Common myeloid progenitor, CD34-positive (primary cell): ENCODE measurements around the gene TRPM2.

Source experiments
- CTCF ChIA-PET: fragments of 350-600 bp; sonication (Branson Sonifier 250); formaldehyde crosslinking; loops from one replicate; lab custom pipeline; 2021; ENCODE audit warnings: antibody characterized with exemption; lab: Charles Lee
- POLR2A ChIA-PET: fragments of 350-600 bp; sonication (Branson Sonifier 250); formaldehyde crosslinking; loops from one replicate; lab custom pipeline; 2021; ENCODE audit warnings: antibody characterized with exemption; lab: Charles Lee
- DNase-seq, 3 donors: peaks; one replicate each; pipeline versions ENCODE4 v3.0.0 to v3.0.0-alpha.2; 2013
- H3K27ac ChIP-seq, 2 experiments: 1 replicate in 1 of 2; 2 replicates in 1 of 2; pipeline ENCODE4 v1.7.0; 2013; ENCODE audit warnings: inconsistent platforms in 2 of 2, low read length in 2 of 2, mild to moderate bottlenecking in 2 of 2, low read depth in 1 of 2, moderate library complexity in 1 of 2; ENCODE audit not compliant: severe bottlenecking in 2 of 2, insufficient read depth in 1 of 2, poor library complexity in 1 of 2
- H3K27me3 ChIP-seq, 5 experiments: replicated peaks in 2 of 5; 1 replicate in 3 of 5; 2 replicates in 2 of 5; pipeline versions ENCODE4 v1.6.1 to v1.7.0; 2013; ENCODE audit warnings: low read length in 4 of 5, mild to moderate bottlenecking in 2 of 5, moderate library complexity in 2 of 5, inconsistent platforms in 1 of 5; ENCODE audit not compliant: insufficient read depth in 5 of 5, control insufficient read depth in 4 of 5
- H3K36me3 ChIP-seq, 4 experiments: 1 replicate in 2 of 4; 2 replicates in 2 of 4; pipeline versions ENCODE4 v1.6.1 to v1.7.0; 2013; ENCODE audit warnings: low read length in 3 of 4, control low read depth in 1 of 4, mild to moderate bottlenecking in 1 of 4; ENCODE audit not compliant: control insufficient read depth in 4 of 4, insufficient read depth in 4 of 4
- H3K4me1 ChIP-seq, 4 experiments: 1 replicate in 3 of 4; 2 replicates in 1 of 4; pipeline versions ENCODE4 v1.6.1 to v1.7.1; 2013; ENCODE audit warnings: low read length in 3 of 4, mild to moderate bottlenecking in 3 of 4, control low read depth in 1 of 4, inconsistent platforms in 1 of 4, moderate library complexity in 1 of 4; ENCODE audit not compliant: control insufficient read depth in 4 of 4, insufficient read depth in 4 of 4; ENCODE audit errors: control extremely low read depth in 1 of 4
- H3K4me3 ChIP-seq, 7 experiments: 1 replicate in 4 of 7; 2 replicates in 3 of 7; pipeline versions ENCODE4 v1.5.1 to v1.7.0; 2013; ENCODE audit warnings: mild to moderate bottlenecking in 7 of 7, low read length in 6 of 7, moderate library complexity in 6 of 7, inconsistent platforms in 2 of 7, low read depth in 2 of 7, control low read depth in 1 of 7; ENCODE audit not compliant: insufficient read depth in 4 of 7, control insufficient read depth in 1 of 7; ENCODE audit errors: extremely low read depth in 1 of 7
- H3K9me3 ChIP-seq, 5 experiments: 1 replicate in 4 of 5; 2 replicates in 1 of 5; pipeline versions ENCODE4 v1.6.1 to v1.7.1; 2013; ENCODE audit warnings: low read length in 4 of 5, mild to moderate bottlenecking in 2 of 5, inconsistent platforms in 1 of 5, low read depth in 1 of 5, moderate library complexity in 1 of 5; ENCODE audit not compliant: control insufficient read depth in 4 of 5, insufficient read depth in 2 of 5; ENCODE audit errors: control extremely low read depth in 1 of 5
- WGBS: methylation state at CpG from one replicate; pipeline ENCODE4 v1.1.5; 2013; ENCODE audit not compliant: insufficient coverage; 5-methylcytosine and 5-hydroxymethylcytosine counted together

Gene TRPM2

DNA sequence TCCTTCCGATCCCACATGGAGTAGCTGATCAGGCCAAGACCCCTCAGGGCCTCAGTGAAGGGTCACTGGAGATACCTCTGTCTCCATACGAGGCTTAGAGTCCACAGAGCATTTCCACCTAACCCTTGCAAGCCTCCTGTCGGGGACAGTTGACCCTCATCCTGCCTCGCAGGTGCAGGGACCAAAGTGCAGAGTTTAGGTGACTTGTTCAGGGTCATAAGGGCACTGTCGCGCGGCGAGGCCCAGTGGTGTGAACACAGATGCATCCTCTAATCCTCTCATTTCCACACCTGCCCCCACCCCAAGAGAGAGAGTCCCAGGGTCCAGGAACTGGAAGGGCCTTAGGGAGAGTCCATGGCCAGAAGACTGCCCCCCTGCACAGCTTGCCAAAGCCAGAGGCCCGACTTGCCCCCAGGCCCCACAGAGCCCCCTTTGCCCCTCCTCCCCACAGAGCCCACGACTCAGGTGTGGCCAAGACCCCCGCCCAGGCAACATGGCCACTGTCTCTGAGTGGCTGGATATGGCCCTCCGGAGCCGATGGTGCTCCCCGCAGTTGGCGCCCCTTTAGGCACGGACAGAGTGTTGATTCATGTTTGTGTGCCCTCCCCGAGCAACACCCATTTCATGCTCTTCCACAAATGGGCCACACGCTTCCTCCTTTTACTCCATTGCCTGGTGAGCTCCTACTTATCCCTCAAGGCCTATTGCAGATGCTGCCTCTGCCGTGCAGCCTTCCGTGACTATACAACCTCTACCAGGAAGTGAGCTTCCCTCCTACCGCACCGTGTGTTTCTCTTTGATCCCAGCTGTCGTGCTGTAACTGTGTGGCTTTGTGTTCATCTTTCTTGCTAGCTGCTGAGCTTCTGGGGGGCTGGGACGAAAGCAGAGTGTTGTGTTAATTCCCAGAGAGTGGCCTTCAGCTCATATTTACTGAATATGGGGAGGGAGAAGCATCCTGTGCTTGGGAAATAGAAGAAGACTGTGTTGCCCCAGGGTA lies 1.7 kb downstream of the TRPM2 start:
- no peak for DNase-seq

DNA sequence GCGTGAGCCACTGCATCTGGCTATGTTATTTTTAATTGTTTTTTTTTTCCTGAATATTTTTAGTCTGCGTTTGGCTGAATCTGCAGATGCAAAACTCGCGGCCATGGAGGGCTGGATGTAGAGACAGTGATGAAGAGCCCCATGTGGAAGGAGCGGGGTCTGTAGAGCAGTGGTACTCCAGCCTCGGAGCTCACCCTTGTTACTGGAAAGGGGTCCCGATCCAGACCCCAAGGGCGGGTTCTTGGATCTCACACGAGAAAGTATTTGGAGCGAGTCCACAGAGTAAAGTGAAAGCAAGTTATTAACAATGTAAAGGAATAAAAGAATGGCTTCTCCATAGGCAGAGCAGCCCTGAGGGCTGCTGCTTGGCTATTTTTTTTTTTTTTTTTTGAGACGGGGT lies 2.7 kb downstream of the TRPM2 start:
- POLR2A ChIA-PET, result no interaction called here

More for the DNA sequence above, 1.7 kb downstream of the TRPM2 start:
- H3K9me3 ChIP-seq, result no peaks in the 10 kb centered on the region
- peaks cover 0 to 5% (median 1%) of the 10 kb centered on the region in 4 experiments for H3K36me3 ChIP-seq
- ChIA-PET CTCF (interaction anchor here (1.1 to 1.5 kb wide), 2 partner anchors 15 to 122 kb away, joined by 3 read pairs; no protein-coding TSS in a partner anchor), POLR2A (no interaction called here)
- 87% methylated on average over 18 of the region's 24 CpGs for WGBS
- H3K27ac ChIP-seq, result no peak overlapping the region
- peaks cover 0 to 61% (median 52%) of the 10 kb centered on the region in 4 experiments for H3K4me1 ChIP-seq
- H3K4me3 ChIP-seq, result peak overlapping the region in 1 of 7 experiments; percentile 16
- peaks cover 0 to 14% (median 4%) of the 10 kb centered on the region in 5 experiments for H3K27me3 ChIP-seq

DNA sequence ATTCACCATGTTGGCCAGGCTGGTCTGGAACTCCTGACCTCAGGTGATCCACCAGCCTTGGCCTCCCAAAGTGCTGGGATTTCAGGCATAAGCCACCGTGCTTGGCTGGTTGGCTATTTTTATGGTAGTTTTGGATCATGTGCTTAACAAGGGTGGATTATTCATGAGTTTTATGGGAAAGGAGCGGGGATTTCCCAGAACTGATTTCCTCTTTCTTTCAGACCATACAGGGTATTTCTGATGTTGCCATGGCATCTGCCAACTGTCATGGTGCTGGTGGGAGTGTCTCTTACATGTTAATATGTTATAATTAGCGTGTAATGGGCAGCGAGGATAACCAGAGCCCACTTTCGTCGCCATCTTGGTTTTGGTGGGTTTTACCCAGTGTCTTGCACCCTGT lies 3.2 kb downstream of the TRPM2 start:
- peak in 2 of 3 donors; percentile 56 to 63 for DNase-seq
- Histone ChIP-seq H3K36me3 (peaks cover 0 to 5% (median 1%) of the 10 kb centered on the region in 4 experiments), H3K9me3 (no peaks in the 10 kb centered on the region), H3K27ac (no peak overlapping the region), H3K4me3 (no peak overlapping the region), H3K27me3 (peaks cover 0 to 3% (median under 1%) of the 10 kb centered on the region in 5 experiments), H3K4me1 (peaks cover 0 to 61% (median 48%) of the 10 kb centered on the region in 4 experiments)
- WGBS, result 98% methylated on average over 5 of the region's 6 CpGs
- CTCF ChIA-PET, result no interaction called here
- POLR2A ChIA-PET, result no interaction called here

More for the DNA sequence above, 2.7 kb downstream of the TRPM2 start:
- H3K4me3 ChIP-seq, result no peak overlapping the region
- peaks cover 0 to 66% (median 52%) of the 10 kb centered on the region in 4 experiments for H3K4me1 ChIP-seq
- H3K36me3 ChIP-seq, result peaks cover 0 to 5% (median 1%) of the 10 kb centered on the region in 4 experiments
- CTCF ChIA-PET, result no interaction called here
- no peaks in the 10 kb centered on the region for H3K9me3 ChIP-seq
- no peak for DNase-seq
- H3K27ac ChIP-seq, result no peak overlapping the region
- 93% methylated on average over 6 of the region's 11 CpGs for WGBS
- H3K27me3 ChIP-seq, result peaks cover 0 to 7% (median 2%) of the 10 kb centered on the region in 5 experiments

DNA sequence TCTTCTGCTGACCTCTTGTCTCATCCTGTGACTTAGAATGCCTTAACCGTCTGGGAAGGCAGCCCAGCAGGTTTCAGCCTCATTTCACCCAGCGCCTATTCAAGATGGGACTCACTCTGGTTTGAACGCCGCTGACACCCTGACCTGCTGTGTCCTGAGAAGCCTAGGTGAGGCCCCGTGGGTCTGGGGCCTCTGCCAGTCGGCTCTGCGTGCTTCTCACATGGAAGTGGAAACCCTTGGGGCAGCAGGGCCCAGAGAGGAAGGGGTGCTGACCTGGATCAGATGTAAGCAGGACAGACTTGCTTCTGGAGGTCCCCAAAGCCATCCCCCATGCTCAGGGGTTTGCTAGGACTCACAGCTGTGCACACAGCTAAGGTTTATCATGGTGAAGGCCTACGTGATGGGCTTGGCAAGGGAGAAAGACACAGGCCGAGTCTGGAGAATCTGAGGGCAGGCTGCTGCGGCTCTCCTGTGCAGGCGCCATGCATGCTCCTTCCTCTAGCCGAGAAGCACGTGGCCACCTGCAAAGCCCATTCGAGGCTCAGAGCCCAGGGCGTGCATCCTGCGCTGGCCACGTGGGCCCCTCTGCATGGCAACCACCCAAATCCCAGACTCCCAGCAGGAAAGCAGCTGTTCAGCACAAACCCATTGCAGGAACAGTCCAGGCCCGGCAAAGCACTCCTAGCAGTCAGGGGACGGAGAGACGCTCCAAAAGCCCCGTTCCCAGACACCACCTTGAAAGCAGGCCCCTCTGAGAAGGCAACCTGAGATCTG lies 3.8 kb downstream of the TRPM2 start:
- DNase-seq, result no peak
- no peak overlapping the region for H3K4me3 ChIP-seq
- POLR2A ChIA-PET, result no interaction called here
- peaks cover 0 to 5% (median 1%) of the 10 kb centered on the region in 4 experiments for H3K36me3 ChIP-seq
- CTCF ChIA-PET, result no interaction called here
- no peak overlapping the region for H3K27ac ChIP-seq
- H3K4me1 ChIP-seq, result peaks cover 0 to 55% (median 42%) of the 10 kb centered on the region in 4 experiments
- WGBS, result 98% methylated on average over 21 of the region's 21 CpGs
- no peaks in the 10 kb centered on the region for H3K27me3 ChIP-seq
- no peaks in the 10 kb centered on the region for H3K9me3 ChIP-seq

DNA sequence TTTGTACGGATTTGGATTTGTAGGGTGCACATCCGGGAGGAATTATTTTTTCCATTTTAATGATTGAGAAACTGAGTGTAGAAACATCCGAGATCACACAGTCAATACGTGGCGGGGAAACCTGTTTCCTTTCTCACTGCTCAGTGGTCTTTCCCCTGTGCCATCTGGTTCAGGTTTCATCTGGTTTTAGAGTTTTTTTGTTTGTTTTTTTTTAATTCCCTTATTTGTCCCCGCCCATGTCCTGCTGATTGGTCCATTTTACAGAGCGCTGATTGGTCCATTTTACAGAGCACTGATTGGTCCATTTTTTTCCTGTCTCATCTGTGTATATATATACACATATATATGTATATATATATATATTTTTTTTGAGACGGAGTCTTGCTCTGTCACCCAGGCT lies 6.0 kb downstream of the TRPM2 start:
- Histone ChIP-seq H3K4me1 (peaks cover 0 to 34% (median 21%) of the 10 kb centered on the region in 4 experiments), H3K4me3 (no peak overlapping the region), H3K9me3 (peaks cover 0 to 8% (median 4%) of the 10 kb centered on the region in 5 experiments), H3K36me3 (peaks cover 0 to 6% (median 3%) of the 10 kb centered on the region in 4 experiments), H3K27me3 (no peaks in the 10 kb centered on the region), H3K27ac (no peak overlapping the region)
- WGBS, result 92% methylated on average over 5 of the region's 8 CpGs
- ChIA-PET POLR2A (no interaction called here), CTCF (no interaction called here)
- DNase-seq, result peak in 2 of 3 donors; percentile 69 to 74

DNA sequence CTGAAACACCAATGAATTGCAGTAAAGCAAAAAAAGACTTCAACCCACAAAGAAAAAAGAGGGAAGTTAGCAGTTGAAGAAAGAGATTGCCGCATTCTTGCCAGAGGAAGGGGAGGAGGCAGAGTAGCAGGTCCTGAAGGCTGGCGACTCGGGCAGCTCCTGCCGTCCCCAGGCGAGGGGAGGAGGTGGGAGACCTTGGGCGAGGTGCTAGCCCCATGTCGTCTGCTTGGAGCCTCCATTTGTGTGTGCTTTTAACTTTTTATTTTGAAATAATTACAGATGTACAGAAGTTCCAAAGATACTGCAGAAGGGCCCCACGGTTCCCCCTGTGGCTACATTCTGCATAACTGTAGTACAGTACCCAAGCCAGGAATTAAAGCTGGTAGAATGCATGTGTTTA lies 6.7 kb downstream of the TRPM2 start:
- Histone ChIP-seq H3K4me3 (peak overlapping the region; percentile 17 to 72 (median 48)), H3K27ac (no peak overlapping the region), H3K27me3 (no peaks in the 10 kb centered on the region), H3K9me3 (peaks cover 0 to 8% (median 4%) of the 10 kb centered on the region in 5 experiments), H3K4me1 (peaks cover 0 to 26% (median 18%) of the 10 kb centered on the region in 4 experiments), H3K36me3 (peaks cover 0 to 6% (median 3%) of the 10 kb centered on the region in 4 experiments)
- POLR2A ChIA-PET, result no interaction called here
- CTCF ChIA-PET, result interaction anchor here (1.2 to 1.6 kb wide), 3 partner anchors 8 to 19 kb away, joined by 4 to 12 read pairs (median 4); partner anchors contain the start of gene CFAP410
- WGBS, result 0% methylated on average over 6 of the region's 8 CpGs
- DNase-seq, result peak; percentile 64 to 90 (median 85)
